HepG2 (cell line): ENCODE data around the gene CAMSAP3. TPM values are rescaled to one million over a fixed set of nuclear protein-coding genes. Genes with fewer than 3 reads are reported as not detected.
A peak's percentile ranks its signal among the peaks of the same experiment; 100 is the strongest.

Source experiments
- ATAC-seq: fragments of 200-7000 bp; cut with Tn5 transposase; 3 replicates; pipeline ENCODE4 v1.9.1; 2020; ENCODE audit warnings: mild to moderate bottlenecking, moderate library complexity
- BruUV-seq: library from RNA; stranded (reverse); fragments of 400-500 nt; replicated peaks from 2 replicates; lab custom pipeline; 2021; lab: Mats Ljungman, UMichigan
- CTCF ChIA-PET: fragments of 300-600 bp; formaldehyde crosslinking; extraction: SDS; loops from one replicate; lab custom pipeline; 2021; ENCODE audit warnings: low total read pairs, inconsistent platforms, low intra/inter-chr PET ratio; lab: Yijun Ruan, JAX
- POLR2A ChIA-PET: fragments of 350-600 bp; sonication (Branson Sonifier 250); formaldehyde crosslinking; loops from one replicate; lab custom pipeline; 2020; ENCODE audit warnings: antibody characterized with exemption, inconsistent platforms; lab: Yijun Ruan, JAX
- DNase-seq: peaks from one replicate; pipeline ENCODE4 v3.0.0-alpha.2; 2015; ENCODE audit warnings: low spot score
- FAIRE-seq: peaks from 3 replicates; lab custom pipeline; 2011; peaks lifted over from hg19 to GRCh38; lab: Jason Lieb, UNC
- H2AFZ ChIP-seq: one replicate; pipeline ENCODE4 v1.6.1; 2011; ENCODE audit warnings: low read length, inconsistent platforms
- H3K27ac ChIP-seq: fragments of 300-600 bp; 3 replicates; pipeline ENCODE4 v1.8.0; 2011; ENCODE audit warnings: mixed run types, mild to moderate bottlenecking, mixed read lengths, low read length, inconsistent platforms; ENCODE audit not compliant: insufficient read depth; ENCODE audit errors: extremely low read length
- H3K27me3 ChIP-seq, 2 experiments: fragments of 200-600 bp in 1 of 2; 2 replicates in 1 of 2; 3 replicates in 1 of 2; pipeline versions ENCODE4 v1.6.0 to v1.8.0; 2011; ENCODE audit warnings: low read length in 2 of 2, mild to moderate bottlenecking in 2 of 2, moderate library complexity in 2 of 2, inconsistent platforms in 1 of 2; ENCODE audit not compliant: insufficient read depth in 2 of 2, control insufficient read depth in 1 of 2
- H3K36me3 ChIP-seq, 2 experiments: fragments of 200-600 bp in 1 of 2; replicated peaks in 1 of 2; 2 replicates in 1 of 2; 3 replicates in 1 of 2; pipeline versions ENCODE4 v1.5.1 to v1.8.0; 2011; ENCODE audit warnings: low read length in 2 of 2, inconsistent platforms in 1 of 2; ENCODE audit not compliant: insufficient read depth in 2 of 2, control insufficient read depth in 1 of 2
- H3K4me1 ChIP-seq: 2 replicates; pipeline ENCODE4 v1.5.1; 2012; ENCODE audit warnings: low read length, inconsistent platforms; ENCODE audit not compliant: insufficient read depth
- H3K4me2 ChIP-seq: 2 replicates; pipeline ENCODE4 v1.6.0; 2011; ENCODE audit warnings: low read depth, low read length, inconsistent platforms
- H3K4me3 ChIP-seq, 3 experiments: fragments of 200-600 bp in 1 of 3; sonication (generic), shearing (Covaris generic) in 1 of 3; replicated peaks in 1 of 3; 2 replicates each; pipeline ENCODE4 v1.5.1; 2011 to 2016; ENCODE audit warnings: low read length in 3 of 3, inconsistent platforms in 2 of 3, low read depth in 2 of 3, mild to moderate bottlenecking in 2 of 3, control low read depth in 1 of 3, mixed read lengths in 1 of 3; ENCODE audit not compliant: insufficient read depth in 1 of 3
- H3K79me2 ChIP-seq: one replicate; pipeline ENCODE4 v1.6.1; 2011; ENCODE audit warnings: low read length, inconsistent platforms; ENCODE audit not compliant: insufficient read depth
- H3K9ac ChIP-seq: 2 replicates; pipeline ENCODE4 v1.6.0; 2011; ENCODE audit warnings: mild to moderate bottlenecking, low read depth, low read length, inconsistent platforms; ENCODE audit not compliant: insufficient read depth
- H3K9me3 ChIP-seq: 2 replicates; pipeline ENCODE4 v1.5.1; 2012; ENCODE audit warnings: mild to moderate bottlenecking, low read length
- H4K20me1 ChIP-seq: 2 replicates; pipeline ENCODE4 v1.6.0; 2011; ENCODE audit warnings: inconsistent platforms, mild to moderate bottlenecking, low read length, moderate library complexity; ENCODE audit not compliant: insufficient read depth
- ADNP ChIP-seq: sonication (generic); formaldehyde crosslinking; IDR thresholded peaks from 2 replicates; pipeline ENCODE4 v1.4.0; 2020; ENCODE audit warnings: missing genetic modification reagents
- AHDC1 ChIP-seq: sonication (generic); formaldehyde crosslinking; IDR thresholded peaks from 2 replicates; pipeline ENCODE4 v1.5.1; 2020; ENCODE audit warnings: mild to moderate bottlenecking, missing genetic modification reagents, borderline replicate concordance
- FOSL1 ChIP-seq: sonication (generic); formaldehyde crosslinking; IDR thresholded peaks from 2 replicates; pipeline ENCODE4 v1.9.0; 2021; ENCODE audit warnings: missing genetic modification reagents, borderline replicate concordance
- MZF1 ChIP-seq: sonication (generic); formaldehyde crosslinking; IDR thresholded peaks from 2 replicates; pipeline ENCODE4 v1.8.1; 2023; ENCODE audit warnings: mild to moderate bottlenecking, missing genetic modification reagents, borderline replicate concordance
- RBFOX2 ChIP-seq: fragments of 200-400 bp; formaldehyde crosslinking; IDR thresholded peaks from 2 replicates; pipeline ENCODE4 v1.6.1; 2017; ENCODE audit warnings: low read depth, mild to moderate bottlenecking, low read length
- SRSF1 ChIP-seq: fragments of 200-400 bp; formaldehyde crosslinking; optimal IDR thresholded peaks from 2 replicates; pipeline ENCODE3; 2017; ENCODE audit warnings: mild to moderate bottlenecking, low read depth, low read length, moderate library complexity
- ZNF607 ChIP-seq: sonication (generic); formaldehyde crosslinking; IDR thresholded peaks from 2 replicates; pipeline ENCODE4 v1.5.1; 2020; ENCODE audit warnings: missing genetic modification reagents, mild to moderate bottlenecking, borderline replicate concordance
- WGBS: methylation state at CpG from one replicate; pipeline ENCODE4 v1.1.6; 2017; ENCODE audit warnings: low lambda C conversion rate; 5-methylcytosine and 5-hydroxymethylcytosine counted together
- in situ Hi-C: cut with HindIII; loops from 2 replicates; pipeline ENCODE4 v1.10.0; 2017; ENCODE audit warnings: low pct_unique_long_range_greater_than_20kb; ENCODE audit not compliant: extremely low pct_ligation_motif_present
- intact Hi-C: fragments of 100-400 bp; cut with micrococcal nuclease; formaldehyde crosslinking; loops from one replicate; pipeline ENCODE4 v1.10.0; 2022; ENCODE audit not compliant: unreplicated experiment
- polyA plus RNA-seq, 8 experiments: library from polyadenylated mRNA; depleted of rRNA in 3 of 8; stranded (reverse) in 7 of 8; unstranded in 1 of 8; fragments of >200 nt; fragmentation: Illumina TruSeq in 4 of 8; extraction: Trizol in 4 of 8; gene quantifications; 2 replicates each; pipeline versions ENCODE4 v1.2.1 to v1.2.3, GENCODE V29; 2011 to 2016; ENCODE audit warnings: low read depth in 4 of 8, missing spikeins in 1 of 8, mixed read lengths in 1 of 8; ENCODE audit not compliant: insufficient read depth in 1 of 8
- total RNA-seq, 5 experiments: library from RNA; depleted of rRNA; stranded (reverse); fragments of >200 nt; fragmentation: Illumina TruSeq; extraction: Trizol; gene quantifications; 2 replicates each; pipeline ENCODE4 v1.2.3, GENCODE V29; 2016; ENCODE audit warnings: low read depth in 1 of 5
- TF ChIP-seq, protein P1 (sequence below): sonication (generic); formaldehyde crosslinking; IDR thresholded peaks from 2 replicates; pipeline ENCODE4 v1.5.0; 2020; ENCODE audit warnings: missing genetic modification reagents, mild to moderate bottlenecking, borderline replicate concordance

CAMSAP3 gene
- total and polyA plus RNA-seq, 2 of the 13 experiments (the other 11 are each of a cell fraction or from before 2014, with no cell fraction given) = 10.8 to 11.8 TPM

GRCh38 chr19:7647156-7647555 lies 51.5 kb downstream of the CAMSAP3 start:
- CTCF ChIA-PET = no interaction called here
- Histone ChIP-seq H3K9me3 (no peaks in the 10 kb centered on the region), H2AFZ (no peak overlapping the region), H3K9ac (no peak overlapping the region), H4K20me1 (no peaks in the 10 kb centered on the region), H3K4me1 (peaks cover under 1% of the 10 kb centered on the region), H3K4me2 (no peak overlapping the region), H3K79me2 (no peaks in the 10 kb centered on the region), H3K27me3 (no peaks in the 10 kb centered on the region), H3K4me3 (no peak overlapping the region), H3K36me3 (no peaks in the 10 kb centered on the region), H3K27ac (no peak overlapping the region)
- FAIRE-seq (no peak), ATAC-seq (no peak), DNase-seq (no peak)
- TF ChIP-seq FOSL1 (CRISPR knock-in tag) (no peak), ZNF607 (no peak), ADNP (CRISPR knock-in tag) (no peak), SRSF1 (no peak), AHDC1 (no peak), RBFOX2 (peak; percentile 36; the same call in 1 of the 2 replicates), MZF1 (CRISPR knock-in tag) (no peak)
- TF ChIP-seq, protein P1, sequence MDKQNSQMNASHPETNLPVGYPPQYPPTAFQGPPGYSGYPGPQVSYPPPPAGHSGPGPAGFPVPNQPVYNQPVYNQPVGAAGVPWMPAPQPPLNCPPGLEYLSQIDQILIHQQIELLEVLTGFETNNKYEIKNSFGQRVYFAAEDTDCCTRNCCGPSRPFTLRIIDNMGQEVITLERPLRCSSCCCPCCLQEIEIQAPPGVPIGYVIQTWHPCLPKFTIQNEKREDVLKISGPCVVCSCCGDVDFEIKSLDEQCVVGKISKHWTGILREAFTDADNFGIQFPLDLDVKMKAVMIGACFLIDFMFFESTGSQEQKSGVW (CRISPR knock-in tag) = no peak
- BruUV-seq = no TSS peak
- 100% methylated on average over 1 of the region's 26 CpGs for WGBS
- in situ Hi-C loops (no loop called here), intact Hi-C loops (no loop called here)
- POLR2A ChIA-PET = no interaction called here
